GM12892 (cell line): ENCODE data around the gene AHRR.

ENCODE experiments used
- DNase-seq: peaks from one replicate; pipeline ENCODE4 v3.0.0; 2011; ENCODE audit not compliant: insufficient read length
- FAIRE-seq: peaks from 2 replicates; lab custom pipeline; 2011; peaks lifted over from hg19 to GRCh38; lab: Jason Lieb, UNC
- POLR2A ChIP-seq: IDR thresholded peaks from 2 replicates; pipeline ENCODE4 v1.6.1; 2011; ENCODE audit warnings: low read depth, low read length, control low read depth
- POLR2AphosphoS5 ChIP-seq: IDR thresholded peaks from 2 replicates; pipeline ENCODE4 v1.6.1; 2011; ENCODE audit warnings: low read depth, low read length, control low read depth
- TAF1 ChIP-seq: IDR thresholded peaks from 2 replicates; pipeline ENCODE4 v1.6.1; 2011; ENCODE audit warnings: low read depth, mild to moderate bottlenecking, control low read depth, low read length, borderline replicate concordance

Gene AHRR

DNA sequence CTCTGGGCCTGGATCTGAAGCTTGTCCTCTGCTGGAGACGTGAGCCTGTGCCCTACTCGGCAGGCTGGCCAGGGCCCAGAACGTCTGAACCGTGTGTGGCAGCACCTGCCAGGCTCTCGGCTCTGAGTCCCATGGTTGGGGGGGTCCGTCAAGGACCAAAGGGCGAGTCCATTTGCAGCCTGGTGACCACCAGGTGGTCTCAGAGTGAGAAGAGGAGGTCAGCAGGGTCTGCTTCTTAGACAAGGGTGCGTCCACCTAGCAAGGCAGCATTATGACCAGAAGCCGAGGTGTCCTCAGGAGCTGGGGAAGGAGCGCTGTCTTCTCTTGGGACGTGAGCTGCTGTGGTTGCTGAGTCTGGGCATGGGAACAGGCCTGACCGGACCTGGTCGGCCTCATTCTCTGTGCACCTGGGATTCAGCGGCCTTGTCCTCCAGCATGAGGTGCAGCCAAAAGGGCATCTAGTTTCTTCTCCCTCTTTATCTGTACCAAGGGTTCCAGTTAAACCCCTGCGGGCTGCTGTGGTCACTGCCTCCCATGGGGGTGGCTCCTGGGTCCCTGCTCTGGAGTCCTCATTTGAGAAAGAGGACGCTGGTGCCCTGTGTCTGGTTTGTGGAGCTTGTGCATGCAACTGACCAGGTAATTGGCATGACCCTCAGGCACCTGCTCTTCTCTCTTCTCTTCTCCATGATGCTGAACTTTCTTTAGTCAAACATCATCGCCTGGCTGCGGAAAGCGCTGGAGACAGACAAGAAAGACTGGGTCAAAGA lies 135.9 kb downstream of the AHRR start:
- DNase-seq (no peak), FAIRE-seq (no peak)
- TF ChIP-seq TAF1 (no peak), POLR2A (no peak), POLR2AphosphoS5 (no peak)

DNA sequence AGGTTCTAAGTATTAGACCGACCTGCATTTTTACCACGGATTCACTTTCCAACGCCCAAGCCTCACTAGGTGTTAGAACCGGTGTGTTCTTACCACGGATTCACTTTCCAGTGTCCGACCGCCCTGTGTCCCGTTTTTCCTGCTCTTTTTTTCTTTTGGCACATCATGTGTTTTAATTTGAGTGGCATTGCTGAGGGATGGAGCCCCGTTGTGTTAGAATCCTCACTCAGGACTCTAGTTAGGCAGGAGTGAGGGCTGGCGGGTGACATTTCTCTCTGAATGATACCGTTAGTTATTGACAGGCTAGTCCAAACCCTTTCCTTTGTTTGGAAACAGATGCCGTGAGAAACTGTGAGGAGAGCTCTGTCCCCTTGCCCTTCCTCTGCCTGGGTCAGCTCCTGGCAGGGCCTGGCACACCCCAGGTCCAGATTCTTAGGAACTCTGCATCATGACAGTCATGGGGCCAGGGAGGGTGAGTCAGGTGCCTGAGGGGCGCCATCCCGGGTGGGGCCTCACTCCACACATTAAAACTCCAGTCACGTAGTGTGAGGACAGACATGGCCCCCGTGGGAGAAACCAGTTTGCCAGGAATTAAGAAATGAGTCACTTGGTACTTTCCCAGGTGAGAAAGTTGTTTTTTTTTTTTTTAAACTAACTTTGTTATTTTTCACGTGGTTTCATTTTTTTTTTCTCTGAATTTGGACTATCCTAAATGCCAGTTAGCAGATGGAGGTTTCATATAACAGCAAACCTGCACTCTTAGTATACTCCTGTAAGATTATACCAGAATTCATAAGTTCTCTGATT lies 137.2 kb downstream of the AHRR start:
- DNase-seq (no peak), FAIRE-seq (no peak)
- TF ChIP-seq TAF1 (no peak), POLR2A (no peak), POLR2AphosphoS5 (no peak)

DNA sequence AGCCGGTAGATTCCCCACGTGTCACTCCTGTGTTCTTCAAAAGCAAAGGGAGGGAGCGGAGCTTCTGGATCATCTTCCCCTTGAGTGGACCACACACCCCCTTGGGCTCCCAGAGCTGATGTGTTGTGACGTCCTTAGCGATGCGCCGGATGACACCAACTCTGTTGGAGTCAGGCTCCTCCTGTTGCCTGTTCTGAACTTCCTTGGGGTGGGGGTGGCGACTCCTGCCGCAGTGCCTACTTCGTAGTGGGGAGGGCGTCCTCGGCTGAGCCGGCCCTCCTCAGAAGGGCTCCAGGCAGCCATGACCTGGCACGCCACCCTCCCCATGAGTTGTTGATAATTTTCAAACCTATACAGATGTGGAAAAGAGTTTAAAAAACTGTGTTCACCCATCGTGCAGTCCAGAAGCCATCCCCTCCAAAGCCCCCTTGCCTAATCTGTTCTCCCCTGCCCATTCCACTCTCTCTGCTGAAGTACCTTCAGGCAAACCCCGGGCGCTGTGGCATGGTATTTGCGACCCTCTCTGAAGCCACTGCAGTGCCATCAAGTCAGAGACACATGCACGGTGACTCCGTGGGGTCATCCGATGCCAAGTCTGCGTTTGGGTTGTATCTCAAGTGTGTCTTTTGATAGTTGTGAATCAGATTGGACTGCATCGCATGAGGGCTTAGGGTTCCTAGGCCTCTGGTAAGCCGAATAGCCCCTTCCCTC lies 138.2 kb downstream of the AHRR start:
- TF ChIP-seq TAF1 (no peak), POLR2A (no peak), POLR2AphosphoS5 (no peak)
- FAIRE-seq (no peak), DNase-seq (no peak)

DNA sequence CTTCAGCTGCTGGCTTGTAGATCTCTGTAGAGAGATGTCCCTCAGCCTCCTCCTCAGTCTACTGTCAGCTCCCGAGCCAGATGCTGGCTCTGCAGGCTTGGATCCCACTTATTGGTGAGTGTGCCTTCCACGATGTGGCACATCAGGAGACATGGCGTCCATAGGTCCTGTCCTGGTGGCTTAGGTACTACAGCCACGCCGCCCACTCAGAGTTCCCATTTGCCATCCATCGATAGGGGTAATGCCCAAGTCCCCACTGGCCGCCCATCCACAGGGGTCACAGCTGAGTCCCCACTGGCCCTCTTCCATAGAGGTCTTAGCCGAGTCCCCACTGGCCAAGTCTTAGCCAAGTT lies 138.7 kb downstream of the AHRR start:
- DNase-seq, result no peak
- TF ChIP-seq POLR2A (no peak), POLR2AphosphoS5 (no peak), TAF1 (no peak)
- no peak for FAIRE-seq

DNA sequence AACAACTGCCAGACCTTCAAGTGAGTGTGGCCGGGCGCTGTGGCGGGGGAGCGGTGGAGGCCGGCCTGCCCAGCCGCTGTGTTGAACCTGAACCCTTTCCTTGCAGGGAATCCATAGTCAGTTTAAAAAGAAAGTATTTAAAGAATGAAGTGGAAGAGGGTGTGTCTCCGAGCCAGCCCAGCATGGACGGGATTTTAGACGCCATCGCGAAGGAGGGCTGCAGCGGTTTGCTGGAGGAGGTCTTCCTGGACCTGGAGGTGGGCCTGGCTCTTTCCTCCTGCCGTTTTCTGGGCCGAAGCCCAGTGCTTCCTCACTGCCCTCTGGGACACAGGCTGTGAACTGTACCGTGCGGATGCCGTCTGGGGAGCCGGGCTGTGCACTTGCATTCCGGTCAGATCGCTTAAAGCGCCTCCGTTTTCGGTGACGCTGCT lies 140.6 kb downstream of the AHRR start:
- DNase-seq (no peak), FAIRE-seq (no peak)
- TF ChIP-seq TAF1 (no peak), POLR2A (no peak), POLR2AphosphoS5 (no peak)

DNA sequence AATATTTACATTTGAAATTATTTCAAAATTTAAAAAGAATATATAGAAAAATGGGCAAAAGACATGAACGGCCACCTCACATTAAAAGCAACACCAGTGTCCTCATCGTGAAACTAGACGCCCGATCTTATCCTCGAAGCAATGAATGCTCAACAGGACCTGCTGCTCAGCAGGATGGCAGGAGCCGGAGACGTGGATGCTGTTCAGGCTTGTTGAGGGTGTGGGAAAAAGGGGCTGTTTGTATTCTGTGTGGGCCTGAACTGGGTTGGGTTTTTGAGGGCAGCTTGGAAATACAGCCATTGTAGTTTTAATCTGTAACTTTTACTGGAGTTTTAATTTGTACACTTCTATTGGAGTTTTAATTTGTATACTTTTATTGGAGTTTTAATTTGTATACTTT lies 141.8 kb downstream of the AHRR start:
- DNase-seq (no peak), FAIRE-seq (no peak)
- no peak for TF ChIP-seq POLR2A
- TF ChIP-seq TAF1, result no peak
- no peak for TF ChIP-seq POLR2AphosphoS5

DNA sequence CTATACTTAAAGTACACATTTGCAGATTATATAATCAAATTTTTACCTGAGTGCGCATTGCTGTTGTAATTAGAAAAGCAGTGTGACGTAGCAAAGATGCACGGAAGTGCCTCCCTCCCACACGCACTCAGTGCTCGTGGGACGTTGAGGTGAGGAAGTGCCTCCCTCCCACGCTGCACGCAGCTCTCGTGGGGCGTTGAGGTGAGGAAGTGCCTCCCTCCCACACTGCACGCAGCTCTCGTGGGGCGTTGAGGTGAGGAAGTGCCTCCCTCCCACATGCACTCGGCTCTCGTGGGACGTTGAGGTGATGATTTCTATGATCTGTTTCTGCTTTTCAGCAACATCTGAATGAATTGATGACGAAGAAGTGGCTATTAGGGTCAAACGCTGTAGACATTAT lies 142.4 kb downstream of the AHRR start:
- TF ChIP-seq POLR2AphosphoS5, result 0 out of 2 replicates have a peak, but pooled peaks have one; percentile 38
- TF ChIP-seq POLR2A, result no peak
- FAIRE-seq (peak; percentile 84), DNase-seq (no peak)

DNA sequence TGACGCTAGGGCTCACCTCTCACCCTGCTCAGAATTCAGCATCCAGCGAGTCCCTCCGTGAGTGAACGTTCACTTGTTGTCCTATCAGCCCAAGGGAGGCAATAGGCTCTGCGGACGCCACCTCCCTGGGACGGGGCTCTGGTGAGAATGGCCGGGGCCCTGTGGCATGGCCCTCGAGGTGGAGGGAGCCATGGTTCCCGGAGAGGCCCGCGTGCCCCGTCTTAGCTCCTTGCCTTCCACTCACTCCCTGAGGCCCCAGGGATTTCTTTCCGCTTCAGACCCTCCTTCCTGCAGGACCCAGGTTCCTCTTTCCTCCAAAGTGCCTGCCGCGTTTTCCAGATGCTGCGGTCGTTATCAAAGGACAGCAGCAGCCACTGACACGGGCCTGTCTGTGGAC lies 142.9 kb downstream of the AHRR start:
- DNase-seq, result no peak
- TF ChIP-seq POLR2AphosphoS5, result no peak
- FAIRE-seq, result no peak

DNA sequence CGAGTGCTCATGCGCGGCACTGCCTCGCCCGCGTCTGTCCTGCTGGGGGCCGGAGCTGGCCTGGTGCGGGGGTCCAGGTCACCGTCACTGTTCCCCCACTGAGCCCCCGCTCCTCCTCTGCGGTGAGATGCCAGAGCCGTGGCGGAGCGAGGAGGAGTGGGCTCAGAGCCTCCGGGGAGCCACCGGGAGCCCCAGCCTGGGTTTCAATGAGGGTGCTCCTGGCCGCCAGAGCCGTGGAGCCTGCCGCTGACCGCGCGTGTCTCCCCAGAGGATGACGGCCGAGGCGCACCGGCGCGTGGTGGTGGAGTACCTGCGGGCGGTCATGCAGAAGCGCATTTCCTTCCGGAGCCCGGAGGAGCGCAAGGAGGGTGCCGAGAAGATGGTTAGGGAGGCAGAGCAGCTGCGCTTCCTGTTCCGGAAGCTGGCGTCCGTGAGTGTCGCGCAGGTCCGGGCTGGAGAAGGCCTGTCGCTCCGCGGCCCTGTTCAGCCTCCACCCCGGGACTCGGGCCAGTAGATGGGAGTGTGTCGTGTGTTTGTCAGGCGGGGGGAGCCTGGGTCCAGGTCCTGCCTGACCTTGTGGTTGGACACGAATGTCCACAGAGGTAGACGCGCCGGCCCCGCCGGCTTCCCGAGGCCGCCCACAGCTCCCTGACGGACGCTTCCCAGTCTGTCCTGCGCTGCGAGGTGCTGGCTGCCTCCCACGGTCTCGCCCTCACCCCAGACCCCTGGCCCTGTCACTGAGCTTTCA lies 143.5 kb downstream of the AHRR start:
- TF ChIP-seq POLR2AphosphoS5 (0 out of 2 replicates have a peak, but pooled peaks have one; percentile 40), POLR2A (no peak), TAF1 (no peak)
- no peak for FAIRE-seq

DNA sequence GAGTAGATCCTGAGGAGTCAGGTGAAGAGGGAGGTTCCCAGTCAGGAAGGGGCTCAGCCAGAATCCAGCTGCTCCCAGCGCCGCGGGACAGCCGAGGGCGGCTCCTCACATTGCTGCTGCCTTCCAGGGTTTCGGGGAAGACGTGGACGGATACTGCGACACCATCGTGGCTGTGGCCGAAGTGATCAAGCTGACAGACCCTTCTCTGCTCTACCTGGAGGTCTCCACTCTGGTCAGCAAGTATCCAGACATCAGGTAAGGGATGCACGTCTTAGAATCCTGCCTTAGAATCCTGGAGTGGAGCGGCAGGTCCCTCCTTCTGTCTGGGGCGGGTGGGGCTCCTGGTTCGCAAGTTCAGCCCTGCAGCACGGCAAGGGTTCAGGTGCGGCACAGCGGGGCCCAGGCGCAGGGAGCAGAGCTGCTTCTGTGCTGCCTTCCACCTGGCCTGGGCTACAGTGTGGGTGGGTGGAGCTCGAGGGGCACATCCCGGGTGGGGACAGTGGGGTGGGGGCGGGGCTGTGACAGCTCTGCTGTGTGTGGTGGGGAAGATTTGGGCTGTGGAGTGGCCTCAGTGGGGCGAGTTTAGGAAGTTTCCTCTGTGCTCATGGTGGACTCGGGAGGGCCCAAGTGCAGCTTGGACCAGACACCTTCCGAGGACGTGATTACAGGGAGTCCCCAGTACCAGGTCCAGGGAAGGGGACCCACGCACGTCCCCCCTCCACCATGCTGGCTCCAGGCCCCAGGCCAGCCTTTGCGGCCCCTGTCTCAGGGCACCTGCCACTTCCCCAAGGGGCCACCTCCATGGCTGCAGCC lies 144.3 kb downstream of the AHRR start:
- DNase-seq (no peak), FAIRE-seq (no peak)
- no peak for TF ChIP-seq TAF1
- no peak for TF ChIP-seq POLR2AphosphoS5
- TF ChIP-seq POLR2A, result no peak; the same call in 1 of the 2 replicates

More for the DNA sequence above, 143.5 kb downstream of the AHRR start:
- no peak for DNase-seq
